ENCODE results near the gene VWC2L. TPM values are rescaled to one million over a fixed set of nuclear protein-coding genes. Genes with fewer than 3 reads are reported as not detected.

Gene VWC2L
- total RNA-seq, 1 experiment from 2014 or later = not detected

- H3K27me3 ChIP-seq (replicated peaks) = no peaks in the 10 kb centered on the region
- peaks cover 5% of the 10 kb centered on the region for H3K4me1 ChIP-seq (replicated peaks)
- no peak overlapping the region for H3K27ac ChIP-seq
- no peak for DNase-seq (ENCODE audit: low read depth in 1 of 2, low spot score in 2 of 2)
- no peaks in the 10 kb centered on the region for H3K9me3 ChIP-seq (replicated peaks)
- H3K4me3 ChIP-seq = no peak overlapping the region
- H3K36me3 ChIP-seq = no peaks in the 10 kb centered on the region
Measured at GRCh38 chr2:214601852-214602633, 191.2 kb downstream of the VWC2L start.

DNA sequence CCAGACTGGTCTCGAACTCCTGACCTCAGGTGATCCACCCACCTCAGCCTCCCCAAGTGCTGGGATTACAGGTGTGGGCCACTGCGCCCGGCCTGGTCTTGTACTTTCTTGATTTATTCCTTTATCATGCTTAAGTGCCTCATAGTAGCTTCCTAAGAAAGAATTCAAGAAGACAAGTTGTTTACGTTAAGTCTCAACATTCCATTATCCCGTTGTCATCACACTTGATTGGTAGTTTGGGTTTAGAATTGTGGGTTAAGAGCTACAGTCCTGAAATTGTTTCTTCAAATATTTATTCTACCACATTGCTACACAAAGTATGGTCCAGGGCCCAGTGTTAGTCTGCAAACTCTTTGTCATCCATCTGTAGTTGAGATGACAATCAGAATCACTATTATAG lies 194.0 kb downstream of the VWC2L start:
- H3K4me3 ChIP-seq = no peak overlapping the region
- H3K27me3 ChIP-seq (replicated peaks) = no peaks in the 10 kb centered on the region
- no peak overlapping the region for H3K27ac ChIP-seq
- peaks cover 5% of the 10 kb centered on the region for H3K4me1 ChIP-seq (replicated peaks)
- no peaks in the 10 kb centered on the region; the same call in 1 of the 2 replicates for H3K9me3 ChIP-seq (replicated peaks)
- H3K36me3 ChIP-seq = no peaks in the 10 kb centered on the region
- peak; percentile 43 to 92 for DNase-seq (ENCODE audit: low read depth in 1 of 2, low spot score in 2 of 2)

- no peaks in the 10 kb centered on the region for H3K36me3 ChIP-seq
- no peak overlapping the region for H3K4me3 ChIP-seq
- no peak for DNase-seq (ENCODE audit: low read depth in 1 of 2, low spot score in 2 of 2)
- no peak overlapping the region for H3K27ac ChIP-seq
- H3K27me3 ChIP-seq (replicated peaks) = no peaks in the 10 kb centered on the region
- peaks cover 5% of the 10 kb centered on the region for H3K4me1 ChIP-seq (replicated peaks)
- no peaks in the 10 kb centered on the region; the same call in 1 of the 2 replicates for H3K9me3 ChIP-seq (replicated peaks)
Measured at GRCh38 chr2:214607051-214607450, 196.2 kb downstream of the VWC2L start.

DNA sequence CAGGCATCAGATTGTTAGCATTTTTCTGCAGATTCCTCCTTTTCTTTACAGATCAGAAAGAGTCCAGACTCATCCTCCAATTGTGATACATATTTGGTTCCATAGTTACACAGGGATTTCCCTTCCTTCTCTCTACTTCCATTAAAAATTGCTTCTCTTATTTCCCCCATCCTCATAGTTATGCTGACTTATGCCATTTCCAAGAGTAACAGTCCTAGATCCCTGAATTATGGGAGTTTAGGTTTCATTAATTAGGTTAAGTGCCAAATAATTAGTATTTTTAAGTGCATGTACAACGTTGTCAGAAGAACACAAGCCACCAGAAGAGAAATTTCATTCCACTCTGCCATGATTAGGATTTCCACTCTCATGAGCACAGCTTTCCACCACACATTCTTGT lies 200.2 kb downstream of the VWC2L start:
- H3K9me3 ChIP-seq (replicated peaks) = no peaks in the 10 kb centered on the region; the same call in 1 of the 2 replicates
- H3K4me3 ChIP-seq = no peak overlapping the region
- no peaks in the 10 kb centered on the region for H3K27me3 ChIP-seq (replicated peaks)
- no peak for DNase-seq (ENCODE audit: low read depth in 1 of 2, low spot score in 2 of 2)
- H3K36me3 ChIP-seq = no peaks in the 10 kb centered on the region
- no peak overlapping the region for H3K27ac ChIP-seq
- H3K4me1 ChIP-seq (replicated peaks) = no peaks in the 10 kb centered on the region

DNA sequence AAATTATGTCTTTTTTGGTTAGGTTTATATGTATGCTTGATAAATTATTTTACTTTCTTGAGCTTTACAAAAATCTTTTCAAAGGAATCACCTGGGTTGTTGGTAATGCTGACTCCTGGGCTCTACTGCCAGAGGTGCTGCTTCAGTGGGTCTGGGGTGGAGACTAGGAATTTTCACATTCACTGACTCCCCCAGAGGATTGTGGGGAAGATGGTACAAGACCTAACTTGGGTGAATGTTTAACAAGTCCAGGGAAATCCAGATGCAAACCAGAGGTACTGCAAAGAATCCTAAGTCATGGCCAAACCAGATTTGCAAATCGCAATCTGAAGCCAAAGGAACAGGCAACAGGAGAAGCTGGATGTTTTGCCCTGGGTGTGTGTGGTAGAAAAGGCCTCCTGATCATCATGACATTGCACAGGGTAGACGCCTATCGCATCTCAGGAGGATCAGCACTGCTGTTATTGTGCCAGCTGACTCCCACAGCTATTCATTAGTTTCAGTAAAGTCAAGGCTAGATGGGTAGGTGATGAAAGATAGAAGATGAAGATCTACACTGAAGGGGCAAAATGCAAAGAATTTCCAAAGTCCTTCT lies 213.4 kb downstream of the VWC2L start:
- Histone ChIP-seq H3K4me3 (no peak overlapping the region), H3K9me3 (replicated peaks) (no peaks in the 10 kb centered on the region), H3K27ac (no peak overlapping the region), H3K27me3 (replicated peaks) (0 out of 2 replicates have a peak, but pooled peaks cover 2% of the 10 kb centered on the region), H3K36me3 (no peaks in the 10 kb centered on the region), H3K4me1 (replicated peaks) (no peaks in the 10 kb centered on the region)
- DNase-seq (ENCODE audit: low read depth in 1 of 2, low spot score in 2 of 2) = no peak

GRCh38 chr2:214628091-214628490 lies 217.2 kb downstream of the VWC2L start:
- no peak for DNase-seq (ENCODE audit: low read depth in 1 of 2, low spot score in 2 of 2)
- Histone ChIP-seq H3K36me3 (no peaks in the 10 kb centered on the region), H3K9me3 (replicated peaks) (no peaks in the 10 kb centered on the region), H3K4me1 (replicated peaks) (no peaks in the 10 kb centered on the region), H3K4me3 (no peak overlapping the region), H3K27me3 (replicated peaks) (no peaks in the 10 kb centered on the region), H3K27ac (no peak overlapping the region)
